MM.1S (cell line): Measurements from ENCODE around the gene MYLK.

Experiments used
- DNase-seq: peaks from one replicate; pipeline ENCODE4 v3.0.0-alpha.2; 2015
- H2AFZ ChIP-seq: fragments of 300-600 bp; sonication (generic); 2 replicates; pipeline ENCODE4 v1.6.0; 2016; ENCODE audit warnings: antibody characterized with exemption, low read length
- H3F3A ChIP-seq: fragments of 300-600 bp; sonication (generic); 2 replicates; pipeline ENCODE4 v1.6.1; 2016; ENCODE audit warnings: mild to moderate bottlenecking, antibody characterized with exemption, low read length, moderate library complexity, mixed read lengths; ENCODE audit not compliant: insufficient read depth
- H3K27ac ChIP-seq: fragments of 300-600 bp; sonication (generic); 2 replicates; pipeline ENCODE4 v1.5.1; 2016; ENCODE audit warnings: mild to moderate bottlenecking, low read length
- H3K27me3 ChIP-seq: fragments of 300-600 bp; sonication (generic); replicated peaks from 2 replicates; pipeline ENCODE4 v1.6.0; 2016; ENCODE audit warnings: low read length; ENCODE audit not compliant: insufficient read depth
- H3K36me3 ChIP-seq: fragments of 300-600 bp; sonication (generic); replicated peaks from 2 replicates; pipeline ENCODE4 v1.6.1; 2016; ENCODE audit warnings: mild to moderate bottlenecking, low read length, mixed read lengths; ENCODE audit not compliant: insufficient read depth
- H3K4me1 ChIP-seq: fragments of 300-600 bp; sonication (generic); 2 replicates; pipeline ENCODE4 v1.6.1; 2016; ENCODE audit warnings: low read length, mixed read lengths
- H3K4me2 ChIP-seq: fragments of 300-600 bp; sonication (generic); 2 replicates; pipeline ENCODE4 v1.6.0; 2016; ENCODE audit warnings: low read depth, low read length
- H3K4me3 ChIP-seq: fragments of 300-600 bp; sonication (generic); 2 replicates; pipeline ENCODE4 v1.5.1; 2016; ENCODE audit warnings: low read length, mixed read lengths
- H3K79me2 ChIP-seq: fragments of 300-600 bp; sonication (generic); 2 replicates; pipeline ENCODE4 v1.6.1; 2016; ENCODE audit warnings: mixed run types, low read length, mixed read lengths
- H3K9ac ChIP-seq: fragments of 300-600 bp; sonication (generic); 2 replicates; pipeline ENCODE4 v1.6.1; 2016; ENCODE audit warnings: low read length, mixed read lengths
- H3K9me2 ChIP-seq: fragments of 300-600 bp; sonication (generic); replicated peaks from 2 replicates; pipeline ENCODE4 v1.6.1; 2016; ENCODE audit warnings: mild to moderate bottlenecking, low read length, mixed read lengths; ENCODE audit not compliant: insufficient read depth
- H3K9me3 ChIP-seq: fragments of 300-600 bp; sonication (generic); replicated peaks from 2 replicates; pipeline ENCODE4 v1.6.1; 2016; ENCODE audit warnings: mild to moderate bottlenecking, low read length, mixed read lengths; ENCODE audit not compliant: insufficient read depth
- H4K20me1 ChIP-seq: fragments of 300-600 bp; sonication (generic); 2 replicates; pipeline ENCODE4 v1.6.1; 2016; ENCODE audit warnings: mild to moderate bottlenecking, low read length, moderate library complexity, mixed read lengths; ENCODE audit not compliant: insufficient read depth
- EZH2 ChIP-seq: fragments of 300-600 bp; sonication (generic); optimal IDR thresholded peaks from 2 replicates; pipeline ENCODE3; 2017; ENCODE audit warnings: low read depth, mild to moderate bottlenecking, antibody characterized with exemption, low read length, mixed read lengths
- EZH2phosphoT487 ChIP-seq: fragments of 300-600 bp; sonication (generic); IDR thresholded peaks from 2 replicates; pipeline ENCODE4 v1.6.1; 2018; ENCODE audit warnings: antibody characterized with exemption, low read length
- TF ChIP-seq, protein P1 (sequence below): fragments of 300-600 bp; sonication (generic); IDR thresholded peaks from 2 replicates; pipeline ENCODE4 v1.5.1; 2016; ENCODE audit warnings: antibody characterized with exemption, low read length, mixed read lengths

Gene MYLK

DNA sequence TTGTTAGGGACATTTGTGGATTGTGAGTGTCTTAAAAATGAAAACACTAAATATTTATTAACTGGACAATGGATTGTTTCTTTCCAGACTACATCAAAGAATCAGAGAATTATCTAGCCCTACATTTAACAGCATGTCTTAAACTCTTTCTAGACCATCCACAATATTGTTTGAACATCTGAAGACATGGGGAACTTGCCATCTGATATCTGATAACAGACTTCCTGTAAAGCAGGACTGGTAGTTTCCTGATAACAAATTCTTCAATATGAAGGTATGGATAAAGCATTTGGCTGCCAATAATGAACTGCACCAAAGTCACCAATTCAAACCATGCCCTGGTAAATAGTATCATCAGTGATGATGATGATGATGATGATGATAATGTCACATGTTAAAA is 273.1 kb downstream of the MYLK start:
- Histone ChIP-seq H3K9ac (no peak overlapping the region), H3K9me3 (no peaks in the 10 kb centered on the region), H3K36me3 (no peaks in the 10 kb centered on the region), H4K20me1 (no peaks in the 10 kb centered on the region), H2AFZ (no peak overlapping the region), H3K4me3 (no peak overlapping the region), H3K79me2 (no peaks in the 10 kb centered on the region), H3K27me3 (no peaks in the 10 kb centered on the region), H3K27ac (no peak overlapping the region), H3K4me1 (no peaks in the 10 kb centered on the region; the same call in 1 of the 2 replicates), H3K9me2 (no peaks in the 10 kb centered on the region), H3F3A (no peaks in the 10 kb centered on the region), H3K4me2 (no peak overlapping the region)
- DNase-seq, result no peak
- TF ChIP-seq EZH2, result no peak
- TF ChIP-seq EZH2phosphoT487, result no peak
- TF ChIP-seq, protein P1, sequence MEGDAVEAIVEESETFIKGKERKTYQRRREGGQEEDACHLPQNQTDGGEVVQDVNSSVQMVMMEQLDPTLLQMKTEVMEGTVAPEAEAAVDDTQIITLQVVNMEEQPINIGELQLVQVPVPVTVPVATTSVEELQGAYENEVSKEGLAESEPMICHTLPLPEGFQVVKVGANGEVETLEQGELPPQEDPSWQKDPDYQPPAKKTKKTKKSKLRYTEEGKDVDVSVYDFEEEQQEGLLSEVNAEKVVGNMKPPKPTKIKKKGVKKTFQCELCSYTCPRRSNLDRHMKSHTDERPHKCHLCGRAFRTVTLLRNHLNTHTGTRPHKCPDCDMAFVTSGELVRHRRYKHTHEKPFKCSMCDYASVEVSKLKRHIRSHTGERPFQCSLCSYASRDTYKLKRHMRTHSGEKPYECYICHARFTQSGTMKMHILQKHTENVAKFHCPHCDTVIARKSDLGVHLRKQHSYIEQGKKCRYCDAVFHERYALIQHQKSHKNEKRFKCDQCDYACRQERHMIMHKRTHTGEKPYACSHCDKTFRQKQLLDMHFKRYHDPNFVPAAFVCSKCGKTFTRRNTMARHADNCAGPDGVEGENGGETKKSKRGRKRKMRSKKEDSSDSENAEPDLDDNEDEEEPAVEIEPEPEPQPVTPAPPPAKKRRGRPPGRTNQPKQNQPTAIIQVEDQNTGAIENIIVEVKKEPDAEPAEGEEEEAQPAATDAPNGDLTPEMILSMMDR, result no peak

DNA sequence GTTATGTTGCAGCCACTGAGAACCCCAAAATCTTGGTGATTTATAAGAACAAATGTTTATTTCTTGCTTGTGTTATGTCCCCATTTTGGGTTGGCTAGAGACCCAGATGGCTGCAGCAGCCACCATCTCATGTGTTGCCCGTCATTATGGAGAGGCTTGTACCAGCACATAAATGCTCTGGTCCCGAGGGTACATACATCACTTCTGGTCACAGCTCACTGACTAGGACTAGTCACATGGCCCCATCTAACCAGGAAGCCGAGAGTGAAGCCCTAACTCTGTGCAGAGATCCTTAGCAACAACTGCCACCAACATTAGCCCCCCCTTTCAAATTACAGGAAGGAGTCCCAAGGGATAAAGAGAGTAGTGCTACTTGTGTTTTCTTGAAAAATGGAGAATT is 273.8 kb downstream of the MYLK start:
- Histone ChIP-seq H3K4me1 (no peaks in the 10 kb centered on the region; the same call in 1 of the 2 replicates), H4K20me1 (no peaks in the 10 kb centered on the region), H3F3A (no peaks in the 10 kb centered on the region), H3K36me3 (no peaks in the 10 kb centered on the region), H3K4me3 (no peak overlapping the region), H3K27ac (no peak overlapping the region), H2AFZ (no peak overlapping the region), H3K9ac (no peak overlapping the region), H3K27me3 (no peaks in the 10 kb centered on the region), H3K79me2 (no peaks in the 10 kb centered on the region), H3K9me3 (no peaks in the 10 kb centered on the region), H3K4me2 (no peak overlapping the region), H3K9me2 (no peaks in the 10 kb centered on the region)
- DNase-seq, result no peak
- TF ChIP-seq, protein P1, result no peak
- no peak for TF ChIP-seq EZH2
- TF ChIP-seq EZH2phosphoT487, result no peak

DNA sequence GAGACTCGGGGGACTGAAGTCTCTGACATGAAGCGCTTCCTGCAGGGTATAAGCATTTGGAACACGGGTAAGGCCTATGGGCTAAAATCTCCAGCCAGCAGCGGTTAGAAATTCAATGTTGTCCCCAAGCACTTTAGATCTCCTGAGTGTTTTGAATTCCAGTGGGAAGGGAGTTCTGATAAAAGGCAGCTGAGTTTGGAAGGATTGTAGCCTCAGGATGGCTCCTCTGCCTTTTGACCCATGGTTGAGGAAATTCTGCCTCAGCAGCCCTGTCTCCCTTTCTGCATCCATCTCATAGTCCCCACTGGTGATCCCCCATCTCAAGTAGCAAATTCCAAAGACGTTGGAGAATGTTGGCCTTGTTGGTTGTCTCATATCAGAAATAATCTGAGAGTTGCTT is 275.1 kb downstream of the MYLK start:
- Histone ChIP-seq H3K79me2 (no peaks in the 10 kb centered on the region), H3K4me2 (no peak overlapping the region), H3K4me3 (no peak overlapping the region), H3F3A (no peaks in the 10 kb centered on the region), H3K27me3 (no peaks in the 10 kb centered on the region), H3K4me1 (no peaks in the 10 kb centered on the region; the same call in 1 of the 2 replicates), H3K27ac (no peak overlapping the region), H3K36me3 (no peaks in the 10 kb centered on the region), H4K20me1 (no peaks in the 10 kb centered on the region), H3K9me2 (no peaks in the 10 kb centered on the region), H3K9ac (no peak overlapping the region), H2AFZ (no peak overlapping the region), H3K9me3 (no peaks in the 10 kb centered on the region)
- TF ChIP-seq EZH2, result no peak
- TF ChIP-seq, protein P1, result no peak
- TF ChIP-seq EZH2phosphoT487, result no peak
- DNase-seq, result no peak
